Karpas-422 (cell line): ENCODE data around the gene DHX57. TPM values are rescaled to one million over a fixed set of nuclear protein-coding genes. Genes with fewer than 3 reads are reported as not detected.

Experiments
- DNase-seq: peaks from one replicate; pipeline ENCODE4 v3.0.0-alpha.2; 2015
- H2AFZ ChIP-seq: fragments of 200-600 bp; sonication (generic); 2 replicates; pipeline ENCODE4 v1.6.1; 2014; ENCODE audit warnings: antibody characterized with exemption, low read length, mixed read lengths
- H3K27ac ChIP-seq: fragments of 200-600 bp; sonication (generic); 2 replicates; pipeline ENCODE4 v1.5.1; 2014; ENCODE audit warnings: mild to moderate bottlenecking, low read length, moderate library complexity
- H3K27me3 ChIP-seq: fragments of 200-600 bp; sonication (generic); 2 replicates; pipeline ENCODE4 v1.6.1; 2014; ENCODE audit warnings: low read length, mixed read lengths
- H3K36me3 ChIP-seq: fragments of 200-600 bp; sonication (generic); 2 replicates; pipeline ENCODE4 v1.6.1; 2014; ENCODE audit warnings: low read length, mixed read lengths; ENCODE audit not compliant: insufficient read depth
- H3K4me1 ChIP-seq: fragments of 200-600 bp; sonication (generic); 2 replicates; pipeline ENCODE4 v1.6.1; 2014; ENCODE audit warnings: mild to moderate bottlenecking, low read length, mixed read lengths
- H3K4me2 ChIP-seq: fragments of 200-600 bp; sonication (generic); 2 replicates; pipeline ENCODE4 v1.6.1; 2014; ENCODE audit warnings: low read length, low read depth, mild to moderate bottlenecking; ENCODE audit not compliant: poor library complexity, severe bottlenecking
- H3K4me3 ChIP-seq: fragments of 200-600 bp; sonication (generic); 2 replicates; pipeline ENCODE4 v1.5.1; 2014; ENCODE audit warnings: mild to moderate bottlenecking, antibody characterized with exemption, low read length, mixed read lengths
- H3K79me2 ChIP-seq: fragments of 200-600 bp; sonication (generic); 2 replicates; pipeline ENCODE4 v1.6.1; 2014; ENCODE audit warnings: mild to moderate bottlenecking, low read length, mixed read lengths
- H3K9ac ChIP-seq: fragments of 200-600 bp; sonication (generic); 2 replicates; pipeline ENCODE4 v1.6.0; 2014; ENCODE audit warnings: low read length
- H3K9me2 ChIP-seq: fragments of 200-600 bp; sonication (generic), shearing (Covaris generic); replicated peaks from 2 replicates; pipeline ENCODE4 v1.6.0; 2014; ENCODE audit warnings: mild to moderate bottlenecking, low read length, moderate library complexity; ENCODE audit not compliant: insufficient read depth
- H3K9me3 ChIP-seq: fragments of 300-700, 200-600 bp; sonication (generic); 2 replicates; pipeline ENCODE4 v1.6.1; 2014; ENCODE audit warnings: low read length, mixed read lengths
- H4K20me1 ChIP-seq: fragments of 200-600 bp; sonication (generic); 2 replicates; pipeline ENCODE4 v1.6.1; 2014; ENCODE audit warnings: mild to moderate bottlenecking, antibody characterized with exemption, low read length, low read depth; ENCODE audit not compliant: insufficient read depth
- total RNA-seq: library from RNA; depleted of rRNA; stranded (reverse); fragments of >200 nt; shearing (Covaris generic); gene quantifications from 2 replicates; pipeline ENCODE4 v1.2.3, GENCODE V29; 2014; ENCODE audit warnings: low replicate concordance

DHX57 gene
- total RNA-seq, 1 experiment from 2014 or later = 21.4 TPM

GRCh38 chr2:38887347-38887746 lies 11.6 kb upstream of the DHX57 start:
- no peaks in the 10 kb centered on the region for H3K79me2 ChIP-seq
- no peak overlapping the region for H3K4me3 ChIP-seq
- no peaks in the 10 kb centered on the region for H3K4me1 ChIP-seq
- no peaks in the 10 kb centered on the region for H4K20me1 ChIP-seq
- no peak for DNase-seq
- H3K4me2 ChIP-seq = no peak overlapping the region
- H2AFZ ChIP-seq = no peak overlapping the region
- no peaks in the 10 kb centered on the region for H3K9me2 ChIP-seq
- no peak overlapping the region for H3K27ac ChIP-seq
- no peak overlapping the region for H3K9ac ChIP-seq
- no peaks in the 10 kb centered on the region for H3K36me3 ChIP-seq
- H3K9me3 ChIP-seq = no peaks in the 10 kb centered on the region
- no peaks in the 10 kb centered on the region for H3K27me3 ChIP-seq

GRCh38 chr2:38886063-38886462 lies 10.3 kb upstream of the DHX57 start:
- H3K4me1 ChIP-seq = no peaks in the 10 kb centered on the region
- no peaks in the 10 kb centered on the region for H3K9me3 ChIP-seq
- H3K4me2 ChIP-seq = no peak overlapping the region
- no peak overlapping the region for H3K4me3 ChIP-seq
- no peaks in the 10 kb centered on the region for H3K79me2 ChIP-seq
- no peak overlapping the region for H3K27ac ChIP-seq
- H3K9ac ChIP-seq = no peak overlapping the region
- DNase-seq = no peak
- H3K9me2 ChIP-seq = no peaks in the 10 kb centered on the region
- H4K20me1 ChIP-seq = no peaks in the 10 kb centered on the region
- no peak overlapping the region for H2AFZ ChIP-seq
- H3K36me3 ChIP-seq = no peaks in the 10 kb centered on the region
- H3K27me3 ChIP-seq = no peaks in the 10 kb centered on the region

GRCh38 chr2:38876407-38876806 lies 673 bp upstream of the DHX57 start:
- Histone ChIP-seq H3K79me2 (peaks cover 50% of the 10 kb centered on the region), H2AFZ (peak overlapping the region; percentile 90), H4K20me1 (no peaks in the 10 kb centered on the region), H3K27me3 (no peaks in the 10 kb centered on the region), H3K4me1 (peaks cover 19% of the 10 kb centered on the region), H3K4me2 (peak overlapping the region; percentile 95), H3K36me3 (no peaks in the 10 kb centered on the region), H3K9ac (peak overlapping the region; percentile 81), H3K9me3 (no peaks in the 10 kb centered on the region), H3K9me2 (no peaks in the 10 kb centered on the region), H3K27ac (no peak overlapping the region), H3K4me3 (peak overlapping the region; percentile 87)
- peak; percentile 53 for DNase-seq

- H3K27me3 ChIP-seq = no peaks in the 10 kb centered on the region
- no peak overlapping the region for H3K27ac ChIP-seq
- no peaks in the 10 kb centered on the region for H4K20me1 ChIP-seq
- H3K36me3 ChIP-seq = no peaks in the 10 kb centered on the region
- H3K4me1 ChIP-seq = peaks cover 19% of the 10 kb centered on the region
- H3K4me2 ChIP-seq = peak overlapping the region; percentile 95
- peaks cover 58% of the 10 kb centered on the region for H3K79me2 ChIP-seq
- no peak for DNase-seq
- H3K9me2 ChIP-seq = no peaks in the 10 kb centered on the region
- peak overlapping the region; percentile 90; the same call in 1 of the 2 replicates for H2AFZ ChIP-seq
- H3K9ac ChIP-seq = peak overlapping the region; percentile 81
- peak overlapping the region; percentile 87 for H3K4me3 ChIP-seq
- peaks cover 2% of the 10 kb centered on the region for H3K9me3 ChIP-seq
Measured at GRCh38 chr2:38875227-38875575, 533 bp downstream of the DHX57 start.

GRCh38 chr2:38873763-38874162 lies 2.0 kb downstream of the DHX57 start:
- H3K9ac ChIP-seq = no peak overlapping the region
- H3K79me2 ChIP-seq = peaks cover 72% of the 10 kb centered on the region
- H3K27ac ChIP-seq = no peak overlapping the region
- no peak for DNase-seq
- no peaks in the 10 kb centered on the region for H4K20me1 ChIP-seq
- peaks cover 19% of the 10 kb centered on the region for H3K4me1 ChIP-seq
- no peak overlapping the region for H3K4me3 ChIP-seq
- H3K27me3 ChIP-seq = no peaks in the 10 kb centered on the region
- H3K4me2 ChIP-seq = no peak overlapping the region
- peaks cover 4% of the 10 kb centered on the region for H3K9me3 ChIP-seq
- H3K36me3 ChIP-seq = no peaks in the 10 kb centered on the region
- no peaks in the 10 kb centered on the region for H3K9me2 ChIP-seq
- H2AFZ ChIP-seq = no peak overlapping the region

GRCh38 chr2:38871432-38871831 lies 4.3 kb downstream of the DHX57 start:
- no peak overlapping the region for H2AFZ ChIP-seq
- peaks cover 76% of the 10 kb centered on the region for H3K79me2 ChIP-seq
- no peak overlapping the region for H3K4me3 ChIP-seq
- H3K27me3 ChIP-seq = no peaks in the 10 kb centered on the region
- no peaks in the 10 kb centered on the region for H4K20me1 ChIP-seq
- H3K4me2 ChIP-seq = no peak overlapping the region
- H3K4me1 ChIP-seq = peaks cover 9% of the 10 kb centered on the region
- peaks cover 4% of the 10 kb centered on the region for H3K9me3 ChIP-seq
- H3K27ac ChIP-seq = no peak overlapping the region
- H3K9me2 ChIP-seq = no peaks in the 10 kb centered on the region
- H3K9ac ChIP-seq = no peak overlapping the region
- H3K36me3 ChIP-seq = peaks cover 4% of the 10 kb centered on the region; the same call in 1 of the 2 replicates
- no peak for DNase-seq

- DNase-seq = no peak
- Histone ChIP-seq H3K36me3 (peaks cover 8% of the 10 kb centered on the region; the same call in 1 of the 2 replicates), H3K9me3 (peaks cover 4% of the 10 kb centered on the region), H3K27ac (no peak overlapping the region), H3K9ac (no peak overlapping the region), H3K9me2 (no peaks in the 10 kb centered on the region), H3K27me3 (no peaks in the 10 kb centered on the region), H3K4me1 (no peaks in the 10 kb centered on the region), H3K4me3 (no peak overlapping the region), H3K79me2 (peaks cover 35% of the 10 kb centered on the region), H2AFZ (no peak overlapping the region), H4K20me1 (no peaks in the 10 kb centered on the region), H3K4me2 (no peak overlapping the region)
Measured at GRCh38 chr2:38866773-38867443, 8.8 kb downstream of the DHX57 start.

- H3K36me3 ChIP-seq = peaks cover 41% of the 10 kb centered on the region
- H3K4me2 ChIP-seq = no peak overlapping the region
- no peak overlapping the region for H3K27ac ChIP-seq
- no peaks in the 10 kb centered on the region for H3K27me3 ChIP-seq
- no peak overlapping the region for H2AFZ ChIP-seq
- H3K79me2 ChIP-seq = peaks cover 5% of the 10 kb centered on the region; the same call in 1 of the 2 replicates
- DNase-seq = no peak
- H4K20me1 ChIP-seq = no peaks in the 10 kb centered on the region
- no peak overlapping the region for H3K4me3 ChIP-seq
- no peaks in the 10 kb centered on the region for H3K9me2 ChIP-seq
- no peaks in the 10 kb centered on the region for H3K9me3 ChIP-seq
- no peak overlapping the region for H3K9ac ChIP-seq
- no peaks in the 10 kb centered on the region for H3K4me1 ChIP-seq
Measured at GRCh38 chr2:38863061-38863695, 12.6 kb downstream of the DHX57 start.
